Mesothelial cell of epicardium (in vitro differentiated cells): ENCODE data around the gene BMPR1B. TPM values are rescaled to one million over a fixed set of nuclear protein-coding genes. Genes with fewer than 3 reads are reported as not detected.

Experiments used
- DNase-seq, 2 experiments: peaks; one replicate each; pipeline ENCODE4 v3.0.0; 2021; ENCODE audit warnings: low spot score in 2 of 2; ENCODE audit not compliant: unreplicated experiment in 2 of 2
- H3K27ac Mint-ChIP-seq: 2 replicates; pipeline ENCODE4 v1.8.0; 2021; ENCODE audit warnings: mixed read lengths
- H3K27me3 Mint-ChIP-seq: 2 replicates; pipeline ENCODE4 v1.8.0; 2021; ENCODE audit warnings: low read depth, mixed read lengths
- H3K36me3 Mint-ChIP-seq: 2 replicates; pipeline ENCODE4 v1.8.0; 2021; ENCODE audit warnings: mixed read lengths
- H3K4me1 Mint-ChIP-seq: 2 replicates; pipeline ENCODE4 v1.8.0; 2021; ENCODE audit warnings: mixed read lengths
- H3K4me3 Mint-ChIP-seq: 2 replicates; pipeline ENCODE4 v1.8.0; 2021; ENCODE audit warnings: mild to moderate bottlenecking, moderate library complexity, mixed read lengths
- H3K9me3 Mint-ChIP-seq: 2 replicates; pipeline ENCODE4 v1.8.0; 2021; ENCODE audit warnings: mixed read lengths
- total RNA-seq: library from RNA; stranded (reverse); gene quantifications from 3 replicates; pipeline ENCODE4 v1.2.1, GENCODE V29; 2021
- TF ChIP-seq, protein P1 (sequence below): fragments of 200-600 bp; sonication (generic); IDR thresholded peaks from one replicate; pipeline ENCODE4 v1.5.0; 2021; ENCODE audit warnings: antibody characterized with exemption; ENCODE audit not compliant: unreplicated experiment

Gene BMPR1B
- total RNA-seq = 2.4 to 3.3 TPM (median 2.6 TPM) in 3 replicates

DNA sequence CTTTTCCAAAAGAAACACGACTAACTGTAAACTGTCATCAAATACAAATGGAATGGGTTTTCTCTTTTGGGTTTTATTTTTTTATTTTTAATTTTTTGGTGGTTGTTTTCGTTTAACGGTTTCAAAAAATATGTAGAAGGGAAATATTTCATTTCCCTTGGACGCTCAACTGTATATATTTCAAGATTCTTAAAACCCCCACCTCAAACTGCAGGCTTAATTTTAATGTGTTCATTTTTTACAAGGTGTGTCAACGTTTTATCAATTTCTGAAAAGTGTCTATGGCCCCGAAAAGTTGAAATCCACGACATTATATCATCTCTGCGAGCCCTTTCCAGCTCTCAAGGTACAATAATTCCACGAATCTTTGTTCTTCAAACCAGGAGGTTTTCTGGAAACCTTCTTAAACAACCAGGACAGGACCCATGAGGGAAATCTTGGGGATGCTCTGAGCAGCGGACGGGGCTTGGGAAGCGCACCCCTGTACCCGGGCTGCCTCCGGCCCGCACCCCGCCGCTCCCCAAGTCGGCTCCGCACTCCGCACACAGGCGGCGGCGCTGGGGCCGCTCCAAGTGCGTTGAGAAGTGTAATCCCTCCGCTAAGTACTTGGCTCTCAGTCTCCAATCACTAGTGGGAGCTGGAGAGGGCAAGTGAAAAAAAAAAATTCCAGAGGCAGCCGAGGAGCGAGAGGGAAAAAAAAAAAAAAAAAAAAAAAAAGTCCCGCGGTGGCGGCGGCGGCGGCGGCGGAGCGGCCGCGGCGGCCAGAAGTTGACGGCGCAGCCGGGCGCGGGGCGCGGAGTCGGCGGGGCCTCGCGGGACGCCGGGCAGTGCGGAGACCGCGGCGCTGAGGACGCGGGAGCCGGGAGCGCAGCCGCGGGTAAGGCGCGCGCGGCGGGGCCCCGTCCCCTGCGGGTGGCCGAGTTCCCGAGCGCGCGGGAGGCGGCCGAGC lies at the start of gene BMPR1B:
Gene BMPR1B (plus strand): TSS at position 764 of the 949 bp plus-strand sequence. CDS start 346,470 bp downstream, outside the sequence.
- Mint-ChIP-seq H3K9me3 (no peaks in the 10 kb centered on the region), H3K4me3 (peak within 1 kb of the TSS; percentile 75), H3K27me3 (peaks cover 87% of the 10 kb centered on the region), H3K36me3 (no peaks in the 10 kb centered on the region), H3K4me1 (peaks cover 13% of the 10 kb centered on the region), H3K27ac (peak within 1 kb of the TSS; percentile 13)
- DNase-seq = peak; percentile 20 to 41
- TF ChIP-seq, protein P1, sequence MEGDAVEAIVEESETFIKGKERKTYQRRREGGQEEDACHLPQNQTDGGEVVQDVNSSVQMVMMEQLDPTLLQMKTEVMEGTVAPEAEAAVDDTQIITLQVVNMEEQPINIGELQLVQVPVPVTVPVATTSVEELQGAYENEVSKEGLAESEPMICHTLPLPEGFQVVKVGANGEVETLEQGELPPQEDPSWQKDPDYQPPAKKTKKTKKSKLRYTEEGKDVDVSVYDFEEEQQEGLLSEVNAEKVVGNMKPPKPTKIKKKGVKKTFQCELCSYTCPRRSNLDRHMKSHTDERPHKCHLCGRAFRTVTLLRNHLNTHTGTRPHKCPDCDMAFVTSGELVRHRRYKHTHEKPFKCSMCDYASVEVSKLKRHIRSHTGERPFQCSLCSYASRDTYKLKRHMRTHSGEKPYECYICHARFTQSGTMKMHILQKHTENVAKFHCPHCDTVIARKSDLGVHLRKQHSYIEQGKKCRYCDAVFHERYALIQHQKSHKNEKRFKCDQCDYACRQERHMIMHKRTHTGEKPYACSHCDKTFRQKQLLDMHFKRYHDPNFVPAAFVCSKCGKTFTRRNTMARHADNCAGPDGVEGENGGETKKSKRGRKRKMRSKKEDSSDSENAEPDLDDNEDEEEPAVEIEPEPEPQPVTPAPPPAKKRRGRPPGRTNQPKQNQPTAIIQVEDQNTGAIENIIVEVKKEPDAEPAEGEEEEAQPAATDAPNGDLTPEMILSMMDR = no peak

DNA sequence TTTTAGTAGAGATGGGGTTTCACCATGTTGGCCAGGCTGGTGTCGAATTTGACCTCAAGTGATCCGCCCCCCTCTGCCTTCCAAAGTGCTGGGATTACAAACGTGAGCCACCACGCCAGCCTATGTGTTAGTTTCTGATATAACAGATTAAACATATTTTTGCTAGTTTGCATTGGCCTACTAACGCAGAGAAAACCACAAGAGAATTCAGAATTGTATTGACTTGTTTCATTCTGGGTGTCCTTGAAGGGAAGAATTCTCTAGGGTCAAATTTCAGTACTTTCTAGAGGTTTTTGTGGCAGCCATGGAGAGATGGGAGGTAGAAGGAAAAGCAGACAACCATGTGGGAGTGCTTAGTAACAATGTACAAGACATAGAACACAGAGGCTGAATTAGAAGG lies 46.1 kb upstream of the BMPR1B start:
- H3K9me3 Mint-ChIP-seq = peaks cover 4% of the 10 kb centered on the region
- H3K4me1 Mint-ChIP-seq = peaks cover 2% of the 10 kb centered on the region
- no peak overlapping the region for H3K27ac Mint-ChIP-seq
- H3K36me3 Mint-ChIP-seq = no peaks in the 10 kb centered on the region
- TF ChIP-seq, protein P1 = no peak
- H3K27me3 Mint-ChIP-seq = no peaks in the 10 kb centered on the region
- DNase-seq = no peak
- no peak overlapping the region for H3K4me3 Mint-ChIP-seq

DNA sequence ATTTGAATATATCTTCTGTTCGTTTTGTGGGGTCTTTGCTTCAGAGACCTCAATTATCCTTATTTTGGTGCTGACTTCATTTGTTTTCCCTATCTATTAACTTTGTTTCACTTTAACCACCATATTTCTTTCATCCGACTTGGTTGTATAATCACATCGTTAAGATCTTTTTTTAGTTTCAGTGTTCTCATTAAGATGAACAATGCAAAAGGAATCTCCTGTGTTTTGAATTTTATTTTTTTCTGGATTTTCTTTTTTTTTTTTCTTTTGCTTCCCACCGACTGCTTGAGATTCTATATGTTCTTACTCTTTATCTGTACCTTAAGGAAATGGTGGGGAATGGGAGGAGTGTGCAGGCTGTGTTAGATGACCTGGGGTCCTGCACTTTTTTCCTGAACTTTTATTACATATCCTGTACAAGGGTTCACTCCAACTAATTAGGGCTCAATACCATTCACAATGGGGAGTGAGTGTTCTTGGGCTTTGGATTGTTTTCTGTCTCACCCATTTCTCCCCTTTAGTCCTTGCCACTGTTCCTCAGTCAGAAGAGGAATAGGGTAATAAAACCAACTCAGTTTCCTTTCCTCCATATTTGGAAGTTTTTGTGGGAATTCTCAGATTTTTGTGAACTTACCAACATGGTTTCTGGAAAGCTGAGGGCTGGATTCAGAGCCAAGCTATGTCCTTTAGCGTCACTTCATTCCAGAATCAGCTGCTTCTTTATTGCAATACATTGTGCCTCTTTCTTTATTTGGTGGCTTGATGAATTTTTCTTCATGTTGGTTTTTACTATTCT lies 43.2 kb upstream of the BMPR1B start:
- H3K27me3 Mint-ChIP-seq = no peaks in the 10 kb centered on the region
- H3K4me1 Mint-ChIP-seq = peaks cover 2% of the 10 kb centered on the region
- H3K27ac Mint-ChIP-seq = no peak overlapping the region
- DNase-seq = no peak
- TF ChIP-seq, protein P1 = no peak
- H3K36me3 Mint-ChIP-seq = no peaks in the 10 kb centered on the region
- H3K9me3 Mint-ChIP-seq = peaks cover 9% of the 10 kb centered on the region
- H3K4me3 Mint-ChIP-seq = no peak overlapping the region

DNA sequence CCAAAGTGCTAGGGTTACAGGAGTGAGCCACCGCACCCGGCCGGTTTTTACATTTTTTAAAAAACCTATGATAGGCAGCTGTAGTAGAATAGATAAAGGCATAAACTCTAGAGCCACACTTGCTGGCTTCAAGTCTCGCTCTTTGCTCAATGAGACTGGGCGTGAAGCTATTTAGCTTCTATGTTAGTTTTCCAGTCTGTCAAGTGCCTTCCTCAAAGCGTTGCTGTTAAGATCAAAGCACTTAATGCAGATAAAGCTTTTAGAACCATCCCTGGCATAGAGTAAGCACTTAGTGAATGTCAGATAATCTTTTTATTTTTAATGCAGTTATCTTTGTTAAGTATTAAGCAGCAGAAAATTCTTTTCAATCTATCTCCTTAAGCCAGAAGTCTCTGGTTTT lies 42.0 kb upstream of the BMPR1B start:
- Mint-ChIP-seq H3K4me3 (no peak overlapping the region), H3K9me3 (peaks cover 15% of the 10 kb centered on the region), H3K27ac (no peak overlapping the region), H3K36me3 (no peaks in the 10 kb centered on the region), H3K27me3 (no peaks in the 10 kb centered on the region), H3K4me1 (peaks cover 2% of the 10 kb centered on the region)
- TF ChIP-seq, protein P1 = no peak
- DNase-seq = no peak

DNA sequence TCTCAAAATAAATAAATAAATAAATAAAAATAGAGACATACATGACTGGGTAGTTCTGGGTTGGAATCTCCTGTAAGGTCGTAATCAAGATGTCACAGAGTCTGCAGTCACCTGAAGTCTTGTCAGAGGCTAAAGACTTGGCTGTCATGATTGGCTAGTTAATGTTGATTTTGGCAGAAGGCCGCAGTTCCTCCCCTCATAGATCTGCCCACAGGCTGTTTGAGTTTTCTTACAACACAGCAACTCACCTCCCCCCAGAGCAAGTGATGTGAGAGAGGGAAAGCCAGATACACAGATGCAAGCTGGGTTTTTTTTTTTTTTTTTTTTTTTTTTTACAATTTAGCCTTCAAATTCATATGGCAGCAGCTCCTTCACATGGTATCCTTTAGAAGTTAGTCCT lies 36.4 kb upstream of the BMPR1B start:
- TF ChIP-seq, protein P1 = no peak
- no peak overlapping the region for H3K4me3 Mint-ChIP-seq
- H3K27me3 Mint-ChIP-seq = peaks cover 7% of the 10 kb centered on the region
- no peaks in the 10 kb centered on the region for H3K4me1 Mint-ChIP-seq
- no peaks in the 10 kb centered on the region for H3K36me3 Mint-ChIP-seq
- peaks cover 15% of the 10 kb centered on the region for H3K9me3 Mint-ChIP-seq
- H3K27ac Mint-ChIP-seq = no peak overlapping the region
- DNase-seq = no peak
